K562 (cell line): ENCODE measurements around the gene TAF4.

Experiments used
- ARNT ChIP-seq, 2 experiments: fragments of 450-650 bp; IDR thresholded peaks; 2 replicates each; pipeline ENCODE4 v1.6.1; 2016; ENCODE audit warnings: mild to moderate bottlenecking in 1 of 2
- JUN ChIP-seq, 2 experiments: sonication (generic) in 1 of 2; formaldehyde crosslinking in 1 of 2; IDR thresholded peaks; 2 replicates each; pipeline versions ENCODE4 v1.6.1 to v1.8.0; 2012 to 2022; ENCODE audit warnings: borderline replicate concordance in 2 of 2, mild to moderate bottlenecking in 2 of 2, improper control_type of control experiment in 1 of 2, low read depth in 1 of 2, low read length in 1 of 2, missing genetic modification reagents in 1 of 2
- POLR2AphosphoS5 ChIP-seq: IDR thresholded peaks from 2 replicates; pipeline ENCODE4 v1.6.1; 2011; ENCODE audit warnings: mild to moderate bottlenecking, low read depth, low read length, moderate library complexity; ENCODE audit not compliant: control insufficient read depth, insufficient read depth
- RAD21 ChIP-seq, 2 experiments: fragments of 250-450 bp in 1 of 2; fragments of 450-650 bp in 1 of 2; sonication (Bioruptor Pico) in 1 of 2; formaldehyde crosslinking in 1 of 2; IDR thresholded peaks in 1 of 2; conservative IDR thresholded peaks in 1 of 2; 2 replicates each; pipeline versions ENCODE4 v1.4.0 to v1.8.0; 2020 to 2022; ENCODE audit warnings: mild to moderate bottlenecking in 2 of 2, moderate library complexity in 1 of 2
- RFX1 ChIP-seq: fragments of 450-650 bp; IDR thresholded peaks from 2 replicates; pipeline ENCODE4 v1.6.1; 2016; ENCODE audit warnings: mild to moderate bottlenecking, moderate library complexity
- SAFB ChIP-seq: fragments of 200-400 bp; formaldehyde crosslinking; IDR thresholded peaks from 2 replicates; pipeline ENCODE4 v1.6.1; 2017; ENCODE audit warnings: low read depth, low read length, borderline replicate concordance
- SPI1 ChIP-seq: IDR thresholded peaks from 2 replicates; pipeline ENCODE4 v1.6.1; 2011; ENCODE audit warnings: low read depth, low read length, control low read depth, borderline replicate concordance
- SREBF2 ChIP-seq: sonication (generic); formaldehyde crosslinking; IDR thresholded peaks from 2 replicates; pipeline ENCODE4 v1.4.0; 2020; ENCODE audit warnings: mild to moderate bottlenecking, missing genetic modification reagents
- TF ChIP-seq, protein P1 (sequence below): sonication (generic); formaldehyde crosslinking; IDR thresholded peaks from 2 replicates; pipeline ENCODE4 v1.5.0; 2020; ENCODE audit warnings: missing genetic modification reagents

DNA sequence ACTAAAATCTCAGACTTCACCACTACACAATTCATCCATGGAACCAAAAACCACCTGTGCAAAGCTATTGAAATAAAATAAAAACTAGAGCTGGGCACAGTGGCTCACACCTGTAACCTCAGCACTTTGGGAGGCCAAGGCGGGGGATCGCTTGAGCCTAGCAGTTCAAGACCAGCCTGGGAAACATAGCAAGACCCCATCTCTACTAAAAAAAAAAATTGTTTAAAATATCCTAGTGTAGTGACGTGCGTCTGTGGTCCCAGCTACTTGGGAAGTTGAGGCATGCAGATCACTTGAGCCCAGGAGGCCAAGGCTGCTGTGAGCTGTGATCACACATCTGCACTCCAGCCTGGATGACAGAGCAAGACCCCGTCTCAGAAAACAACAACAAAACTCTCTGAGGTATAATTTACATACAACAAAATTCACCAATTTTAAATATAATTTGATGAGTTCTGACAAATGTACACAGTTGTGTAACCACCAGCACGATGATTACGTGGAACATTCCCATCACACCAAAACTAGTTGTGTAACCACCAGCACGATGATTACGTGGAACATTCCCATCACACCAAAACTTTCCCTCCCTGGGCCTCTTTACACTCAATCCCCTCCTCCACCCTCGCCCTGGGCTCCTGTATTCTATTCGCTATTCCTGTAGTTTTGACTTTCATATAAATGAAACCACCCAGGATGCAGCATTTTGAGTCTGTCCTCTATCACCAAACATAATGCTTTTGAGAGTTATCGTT, 107.5 kb downstream of the TAF4 start:
- TF ChIP-seq SAFB (no peak), SREBF2 (CRISPR knock-in tag) (no peak), ARNT (IDR thresholded peaks at IDR 0.05) (no peak), RFX1 (no peak), POLR2AphosphoS5 (no peak), JUN (IDR thresholded peaks at IDR 0.05; ENCODE audit: borderline replicate concordance, low read depth, low read length) (no peak), JUN (CRISPR knock-in tag; IDR thresholded peaks at IDR 0.05; ENCODE audit: borderline replicate concordance) (no peak), RAD21 (CRISPR knock-in tag; conservative IDR thresholded peaks at IDR 0.05 in 1 of 2, IDR thresholded peaks at IDR 0.05 in 1 of 2) (no peak), SPI1 (no peak)
- TF ChIP-seq, protein P1, sequence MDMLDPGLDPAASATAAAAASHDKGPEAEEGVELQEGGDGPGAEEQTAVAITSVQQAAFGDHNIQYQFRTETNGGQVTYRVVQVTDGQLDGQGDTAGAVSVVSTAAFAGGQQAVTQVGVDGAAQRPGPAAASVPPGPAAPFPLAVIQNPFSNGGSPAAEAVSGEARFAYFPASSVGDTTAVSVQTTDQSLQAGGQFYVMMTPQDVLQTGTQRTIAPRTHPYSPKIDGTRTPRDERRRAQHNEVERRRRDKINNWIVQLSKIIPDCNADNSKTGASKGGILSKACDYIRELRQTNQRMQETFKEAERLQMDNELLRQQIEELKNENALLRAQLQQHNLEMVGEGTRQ (CRISPR knock-in tag): no peak
